Cardiac fibroblast (primary cell): ENCODE data around the gene CPEB1.
"Not testable (repeated sequence)": the region's sequence is repeated elsewhere in the genome, so short reads cannot be mapped to it uniquely, and the experiment has no call there.

Experiments used
- DNase-seq, 2 donors: peaks; one replicate each; pipeline versions ENCODE4 v3.0.0 to v3.0.0-alpha.2; 2010; ENCODE audit warnings: low read depth in 2 of 2
- H3K4me3 ChIP-seq, 2 donors: replicated peaks in 1 of 2; 1 replicate in 1 of 2; 2 replicates in 1 of 2; pipeline ENCODE4 v1.5.1; 2011; ENCODE audit warnings: low read depth in 2 of 2, low read length in 2 of 2, mild to moderate bottlenecking in 2 of 2, moderate library complexity in 1 of 2
- CTCF ChIP-seq: IDR thresholded peaks from one replicate; pipeline ENCODE4 v1.5.1; 2011; ENCODE audit warnings: low read depth, mild to moderate bottlenecking, low read length, inconsistent platforms

CPEB1 gene

GRCh38 chr15:82536409-82537350, 110.5 kb downstream of the CPEB1 start:
- no peak for TF ChIP-seq CTCF
- no peak overlapping the region for H3K4me3 ChIP-seq
- DNase-seq, result no peak

GRCh38 chr15:82535566-82536408, 111.4 kb downstream of the CPEB1 start:
- no peak overlapping the region for H3K4me3 ChIP-seq
- no peak for TF ChIP-seq CTCF
- DNase-seq, result no peak

GRCh38 chr15:82535151-82535550, 112.0 kb downstream of the CPEB1 start:
- not testable (repeated sequence) for DNase-seq, H3K4me3 ChIP-seq

GRCh38 chr15:82534457-82534861, 112.7 kb downstream of the CPEB1 start:
- not testable (repeated sequence) for DNase-seq, H3K4me3 ChIP-seq

- H3K4me3 ChIP-seq, result no peak overlapping the region
- TF ChIP-seq CTCF, result no peak
- DNase-seq, result no peak
Observed at GRCh38 chr15:82533801-82534200, 113.4 kb downstream of the CPEB1 start.

GRCh38 chr15:82532991-82533481, 114.1 kb downstream of the CPEB1 start:
- H3K4me3 ChIP-seq, result no peak overlapping the region
- TF ChIP-seq CTCF, result no peak
- DNase-seq, result no peak

GRCh38 chr15:82532383-82532990, 114.7 kb downstream of the CPEB1 start:
- no peak for DNase-seq
- H3K4me3 ChIP-seq, result no peak overlapping the region
- no peak for TF ChIP-seq CTCF
